ENCODE data around the gene CYP4F11.

The CYP4F11 gene

GRCh38 chr19:15964231-15964630 lies 29.9 kb upstream of the CYP4F11 start:
- Histone ChIP-seq H3K27ac (no peak overlapping the region), H3K4me3 (no peak overlapping the region)
- no peak for DNase-seq (ENCODE audit: low spot score)
- no peak for TF ChIP-seq CTCF (IDR thresholded peaks at IDR 0.05)

- no peak for TF ChIP-seq CTCF (IDR thresholded peaks at IDR 0.05)
- no peak for DNase-seq (ENCODE audit: low spot score)
- Histone ChIP-seq H3K27ac (no peak overlapping the region), H3K4me3 (no peak overlapping the region)
Measured at GRCh38 chr19:15962319-15962718, 28.0 kb upstream of the CYP4F11 start.

GRCh38 chr19:15954820-15955219 lies 20.5 kb upstream of the CYP4F11 start:
- no peak overlapping the region for H3K4me3 ChIP-seq
- no peak for TF ChIP-seq CTCF (IDR thresholded peaks at IDR 0.05)
- DNase-seq (ENCODE audit: low spot score) = no peak
- no peak overlapping the region for H3K27ac ChIP-seq

- TF ChIP-seq CTCF (IDR thresholded peaks at IDR 0.05) = no peak
Measured at GRCh38 chr19:15948223-15949058, 14.1 kb upstream of the CYP4F11 start, which contains the start of gene OR10H4. TSS of gene OR10H4 (plus strand) at chr19:15949008. CDS start at chr19:15949008, 0 bp downstream.

GRCh38 chr19:15945301-15945700 lies 11.0 kb upstream of the CYP4F11 start:
- no peak for TF ChIP-seq CTCF (IDR thresholded peaks at IDR 0.05)
- H3K27ac ChIP-seq = no peak overlapping the region
- H3K4me3 ChIP-seq = no peak overlapping the region
- no peak for DNase-seq (ENCODE audit: low spot score)

More at GRCh38 chr19:15948223-15949058, 14.1 kb upstream of the CYP4F11 start, which contains the start of gene OR10H4:
- no peak within 1 kb of the TSS for H3K27ac ChIP-seq
- DNase-seq (ENCODE audit: low spot score) = no peak
- H3K4me3 ChIP-seq = no peak within 1 kb of the TSS

GRCh38 chr19:15944401-15944800 lies 10.1 kb upstream of the CYP4F11 start:
- TF ChIP-seq CTCF (IDR thresholded peaks at IDR 0.05) = no peak
- H3K4me3 ChIP-seq = no peak overlapping the region
- no peak overlapping the region for H3K27ac ChIP-seq
- DNase-seq (ENCODE audit: low spot score) = no peak

- Histone ChIP-seq H3K27ac (no peak overlapping the region), H3K4me3 (no peak overlapping the region)
- TF ChIP-seq CTCF (IDR thresholded peaks at IDR 0.05) = no peak
- no peak for DNase-seq (ENCODE audit: low spot score)
Measured at GRCh38 chr19:15937771-15938170, 3.4 kb upstream of the CYP4F11 start.

Data from coronary artery (tissue), 2 donors.